ENCODE measurements around the gene CUTC.

DNA sequence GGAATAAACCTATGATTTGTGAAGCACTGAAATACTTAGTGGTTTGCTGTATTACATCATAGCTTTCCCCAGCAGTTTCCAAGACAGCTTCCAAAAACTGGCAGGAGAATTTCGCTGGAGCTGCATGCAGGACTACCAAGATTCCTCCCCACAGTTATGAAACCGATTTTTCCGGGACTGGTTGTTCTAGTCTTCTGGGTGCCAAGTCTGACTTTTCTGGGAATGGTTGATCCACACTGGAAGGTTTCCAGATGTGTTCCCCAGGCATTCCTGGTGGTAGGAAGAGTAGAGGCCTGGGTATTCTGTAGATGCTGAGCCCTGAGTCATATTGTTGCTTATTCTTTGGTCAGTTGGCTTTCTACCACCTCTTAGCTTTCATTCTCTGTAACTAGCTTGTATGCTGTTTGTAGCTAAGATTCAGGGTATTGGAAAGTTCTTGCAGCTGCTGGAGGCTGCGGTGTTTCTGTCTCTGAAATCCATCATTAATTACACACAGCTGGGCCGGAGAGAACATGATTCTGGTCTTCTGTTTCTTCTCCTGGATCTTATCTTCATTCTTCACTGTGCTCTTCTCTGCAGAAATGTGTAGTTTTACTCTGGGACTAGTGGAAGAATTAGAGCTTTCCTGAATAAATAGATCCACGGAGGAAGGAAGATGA lies 56.7 kb downstream of the CUTC start:
- TF ChIP-seq, protein P1, sequence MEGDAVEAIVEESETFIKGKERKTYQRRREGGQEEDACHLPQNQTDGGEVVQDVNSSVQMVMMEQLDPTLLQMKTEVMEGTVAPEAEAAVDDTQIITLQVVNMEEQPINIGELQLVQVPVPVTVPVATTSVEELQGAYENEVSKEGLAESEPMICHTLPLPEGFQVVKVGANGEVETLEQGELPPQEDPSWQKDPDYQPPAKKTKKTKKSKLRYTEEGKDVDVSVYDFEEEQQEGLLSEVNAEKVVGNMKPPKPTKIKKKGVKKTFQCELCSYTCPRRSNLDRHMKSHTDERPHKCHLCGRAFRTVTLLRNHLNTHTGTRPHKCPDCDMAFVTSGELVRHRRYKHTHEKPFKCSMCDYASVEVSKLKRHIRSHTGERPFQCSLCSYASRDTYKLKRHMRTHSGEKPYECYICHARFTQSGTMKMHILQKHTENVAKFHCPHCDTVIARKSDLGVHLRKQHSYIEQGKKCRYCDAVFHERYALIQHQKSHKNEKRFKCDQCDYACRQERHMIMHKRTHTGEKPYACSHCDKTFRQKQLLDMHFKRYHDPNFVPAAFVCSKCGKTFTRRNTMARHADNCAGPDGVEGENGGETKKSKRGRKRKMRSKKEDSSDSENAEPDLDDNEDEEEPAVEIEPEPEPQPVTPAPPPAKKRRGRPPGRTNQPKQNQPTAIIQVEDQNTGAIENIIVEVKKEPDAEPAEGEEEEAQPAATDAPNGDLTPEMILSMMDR (IDR thresholded peaks at IDR 0.05): no peak
- TF ChIP-seq POLR2A (IDR thresholded peaks at IDR 0.05): no peak

Measured in lower leg skin (tissue), 3 donors.